ENCODE measurements around the gene AMOT.

The AMOT gene

GRCh38 chrX:112753116-112753515 lies 87.5 kb downstream of the AMOT start:
- Histone ChIP-seq H3K4me1 (ENCODE audit: control insufficient read depth in 1 of 2, insufficient read depth in 2 of 2, low read length in 2 of 2) (no peaks in the 10 kb centered on the region), H3K9ac (ENCODE audit: low read depth in 1 of 2, low read length in 2 of 2) (no peak overlapping the region), H3K27ac (ENCODE audit: low read depth, low read length) (no peak overlapping the region), H3K9me3 (ENCODE audit: control insufficient read depth in 1 of 2, low read length in 2 of 2) (no peaks in the 10 kb centered on the region), H3K36me3 (ENCODE audit: control insufficient read depth in 1 of 2, insufficient read depth in 2 of 2, low read length in 2 of 2) (no peaks in the 10 kb centered on the region), H3K27me3 (ENCODE audit: control insufficient read depth in 1 of 2, insufficient read depth in 2 of 2, low read length in 2 of 2) (no peaks in the 10 kb centered on the region), H3K4me3 (ENCODE audit: low read depth in 1 of 2, low read length in 2 of 2) (no peak overlapping the region)

GRCh38 chrX:112751076-112751475 lies 89.6 kb downstream of the AMOT start:
- no peak overlapping the region for H3K27ac ChIP-seq (ENCODE audit: low read depth, low read length)
- H3K9me3 ChIP-seq (ENCODE audit: control insufficient read depth in 1 of 2, low read length in 2 of 2), result no peaks in the 10 kb centered on the region
- H3K27me3 ChIP-seq (ENCODE audit: control insufficient read depth in 1 of 2, insufficient read depth in 2 of 2, low read length in 2 of 2), result no peaks in the 10 kb centered on the region
- no peak overlapping the region for H3K9ac ChIP-seq (ENCODE audit: low read depth in 1 of 2, low read length in 2 of 2)
- no peak overlapping the region for H3K4me3 ChIP-seq (ENCODE audit: low read depth in 1 of 2, low read length in 2 of 2)
- H3K4me1 ChIP-seq (ENCODE audit: control insufficient read depth in 1 of 2, insufficient read depth in 2 of 2, low read length in 2 of 2), result no peaks in the 10 kb centered on the region
- H3K36me3 ChIP-seq (ENCODE audit: control insufficient read depth in 1 of 2, insufficient read depth in 2 of 2, low read length in 2 of 2), result no peaks in the 10 kb centered on the region

GRCh38 chrX:112746812-112747595 lies 93.6 kb downstream of the AMOT start:
- Histone ChIP-seq H3K36me3 (ENCODE audit: control insufficient read depth in 1 of 2, insufficient read depth in 2 of 2, low read length in 2 of 2) (no peaks in the 10 kb centered on the region), H3K9me3 (ENCODE audit: control insufficient read depth in 1 of 2, low read length in 2 of 2) (no peaks in the 10 kb centered on the region), H3K27me3 (ENCODE audit: control insufficient read depth in 1 of 2, insufficient read depth in 2 of 2, low read length in 2 of 2) (no peaks in the 10 kb centered on the region), H3K4me1 (ENCODE audit: control insufficient read depth in 1 of 2, insufficient read depth in 2 of 2, low read length in 2 of 2) (no peaks in the 10 kb centered on the region), H3K27ac (ENCODE audit: low read depth, low read length) (no peak overlapping the region), H3K4me3 (ENCODE audit: low read depth in 1 of 2, low read length in 2 of 2) (no peak overlapping the region), H3K9ac (ENCODE audit: low read depth in 1 of 2, low read length in 2 of 2) (no peak overlapping the region)

GRCh38 chrX:112738347-112739033 lies 102.1 kb downstream of the AMOT start:
- H3K9ac ChIP-seq (ENCODE audit: low read depth in 1 of 2, low read length in 2 of 2), result no peak overlapping the region
- no peaks in the 10 kb centered on the region for H3K9me3 ChIP-seq (ENCODE audit: control insufficient read depth in 1 of 2, low read length in 2 of 2)
- H3K36me3 ChIP-seq (ENCODE audit: control insufficient read depth in 1 of 2, insufficient read depth in 2 of 2, low read length in 2 of 2), result no peaks in the 10 kb centered on the region
- H3K4me3 ChIP-seq (ENCODE audit: low read depth in 1 of 2, low read length in 2 of 2), result no peak overlapping the region
- no peak overlapping the region for H3K27ac ChIP-seq (ENCODE audit: low read depth, low read length)
- no peaks in the 10 kb centered on the region for H3K4me1 ChIP-seq (ENCODE audit: control insufficient read depth in 1 of 2, insufficient read depth in 2 of 2, low read length in 2 of 2)
- H3K27me3 ChIP-seq (ENCODE audit: control insufficient read depth in 1 of 2, insufficient read depth in 2 of 2, low read length in 2 of 2), result no peaks in the 10 kb centered on the region

GRCh38 chrX:112736310-112736709 lies 104.3 kb downstream of the AMOT start:
- H3K27me3 ChIP-seq (ENCODE audit: control insufficient read depth in 1 of 2, insufficient read depth in 2 of 2, low read length in 2 of 2), result no peaks in the 10 kb centered on the region
- no peaks in the 10 kb centered on the region for H3K4me1 ChIP-seq (ENCODE audit: control insufficient read depth in 1 of 2, insufficient read depth in 2 of 2, low read length in 2 of 2)
- H3K27ac ChIP-seq (ENCODE audit: low read depth, low read length), result no peak overlapping the region
- no peak overlapping the region for H3K4me3 ChIP-seq (ENCODE audit: low read depth in 1 of 2, low read length in 2 of 2)
- no peaks in the 10 kb centered on the region for H3K36me3 ChIP-seq (ENCODE audit: control insufficient read depth in 1 of 2, insufficient read depth in 2 of 2, low read length in 2 of 2)
- no peaks in the 10 kb centered on the region for H3K9me3 ChIP-seq (ENCODE audit: control insufficient read depth in 1 of 2, low read length in 2 of 2)
- no peak overlapping the region for H3K9ac ChIP-seq (ENCODE audit: low read depth in 1 of 2, low read length in 2 of 2)

- Histone ChIP-seq H3K4me1 (ENCODE audit: control insufficient read depth in 1 of 2, insufficient read depth in 2 of 2, low read length in 2 of 2) (no peaks in the 10 kb centered on the region), H3K27me3 (ENCODE audit: control insufficient read depth in 1 of 2, insufficient read depth in 2 of 2, low read length in 2 of 2) (no peaks in the 10 kb centered on the region), H3K9ac (ENCODE audit: low read depth in 1 of 2, low read length in 2 of 2) (no peak overlapping the region), H3K9me3 (ENCODE audit: control insufficient read depth in 1 of 2, low read length in 2 of 2) (no peaks in the 10 kb centered on the region), H3K4me3 (ENCODE audit: low read depth in 1 of 2, low read length in 2 of 2) (no peak overlapping the region), H3K27ac (ENCODE audit: low read depth, low read length) (no peak overlapping the region), H3K36me3 (ENCODE audit: control insufficient read depth in 1 of 2, insufficient read depth in 2 of 2, low read length in 2 of 2) (no peaks in the 10 kb centered on the region)
Measured at GRCh38 chrX:112735147-112735546, 105.5 kb downstream of the AMOT start.

GRCh38 chrX:112734290-112734689 lies 106.3 kb downstream of the AMOT start:
- H3K27ac ChIP-seq (ENCODE audit: low read depth, low read length), result no peak overlapping the region
- no peaks in the 10 kb centered on the region for H3K27me3 ChIP-seq (ENCODE audit: control insufficient read depth in 1 of 2, insufficient read depth in 2 of 2, low read length in 2 of 2)
- H3K9me3 ChIP-seq (ENCODE audit: control insufficient read depth in 1 of 2, low read length in 2 of 2), result no peaks in the 10 kb centered on the region
- no peak overlapping the region for H3K4me3 ChIP-seq (ENCODE audit: low read depth in 1 of 2, low read length in 2 of 2)
- no peak overlapping the region for H3K9ac ChIP-seq (ENCODE audit: low read depth in 1 of 2, low read length in 2 of 2)
- H3K4me1 ChIP-seq (ENCODE audit: control insufficient read depth in 1 of 2, insufficient read depth in 2 of 2, low read length in 2 of 2), result no peaks in the 10 kb centered on the region
- no peaks in the 10 kb centered on the region for H3K36me3 ChIP-seq (ENCODE audit: control insufficient read depth in 1 of 2, insufficient read depth in 2 of 2, low read length in 2 of 2)

- Histone ChIP-seq H3K9ac (ENCODE audit: low read depth in 1 of 2, low read length in 2 of 2) (no peak overlapping the region), H3K4me3 (ENCODE audit: low read depth in 1 of 2, low read length in 2 of 2) (no peak overlapping the region), H3K4me1 (ENCODE audit: control insufficient read depth in 1 of 2, insufficient read depth in 2 of 2, low read length in 2 of 2) (no peaks in the 10 kb centered on the region), H3K36me3 (ENCODE audit: control insufficient read depth in 1 of 2, insufficient read depth in 2 of 2, low read length in 2 of 2) (no peaks in the 10 kb centered on the region), H3K27me3 (ENCODE audit: control insufficient read depth in 1 of 2, insufficient read depth in 2 of 2, low read length in 2 of 2) (no peaks in the 10 kb centered on the region), H3K9me3 (ENCODE audit: control insufficient read depth in 1 of 2, low read length in 2 of 2) (no peaks in the 10 kb centered on the region), H3K27ac (ENCODE audit: low read depth, low read length) (no peak overlapping the region)
Measured at GRCh38 chrX:112731793-112732192, 108.8 kb downstream of the AMOT start.
